PC-9 (cell line): ENCODE measurements around the gene VAPA. TPM values are rescaled to one million over a fixed set of nuclear protein-coding genes. Genes with fewer than 3 reads are reported as not detected.
A peak's percentile ranks its signal among the peaks of the same experiment; 100 is the strongest.

Experiments
- BruUV-seq: library from RNA; stranded (reverse); fragments of 400-500 nt; replicated peaks from 2 replicates; lab custom pipeline; 2021; lab: Mats Ljungman, UMichigan
- CTCF ChIA-PET: fragments of 300-600 bp; sonication (Branson Sonifier 250); formaldehyde crosslinking; loops from one replicate; lab custom pipeline; 2022; ENCODE audit warnings: antibody characterized with exemption; lab: Charles Lee
- POLR2A ChIA-PET: fragments of 300-600 bp; sonication (Branson Sonifier 250); formaldehyde crosslinking; loops from one replicate; lab custom pipeline; 2022; ENCODE audit warnings: antibody characterized with exemption; ENCODE audit not compliant: unreplicated experiment; lab: Charles Lee
- DNase-seq, 2 experiments: peaks; one replicate each; pipeline versions ENCODE4 v3.0.0 to v3.0.0-alpha.2; 2015 to 2022; ENCODE audit warnings: mixed read lengths in 1 of 2
- H2AFZ ChIP-seq: fragments of 200-600 bp; sonication (generic); 2 replicates; pipeline ENCODE4 v1.8.1; 2017; ENCODE audit warnings: antibody characterized with exemption
- H3F3A ChIP-seq: fragments of 200-600 bp; sonication (generic); 2 replicates; pipeline ENCODE4 v1.8.1; 2017; ENCODE audit warnings: antibody characterized with exemption, mild to moderate bottlenecking, low read depth; ENCODE audit not compliant: insufficient read depth
- H3K27ac ChIP-seq: fragments of 200-600 bp; sonication (generic); 2 replicates; pipeline ENCODE4 v1.6.1; 2016; ENCODE audit warnings: mixed run types
- H3K27me3 ChIP-seq: fragments of 200-600 bp; sonication (generic); 2 replicates; pipeline ENCODE4 v1.6.1; 2016; ENCODE audit warnings: low read depth, mixed run types; ENCODE audit not compliant: insufficient read depth
- H3K36me3 ChIP-seq: fragments of 200-600 bp; sonication (generic); 2 replicates; pipeline ENCODE4 v1.6.1; 2016; ENCODE audit warnings: low read depth, mixed run types
- H3K4me1 ChIP-seq: fragments of 200-600 bp; sonication (generic); replicated peaks from 2 replicates; pipeline ENCODE4 v1.6.1; 2016; ENCODE audit warnings: mixed run types; ENCODE audit not compliant: insufficient read depth
- H3K4me2 ChIP-seq: fragments of 200-600 bp; sonication (generic); 2 replicates; pipeline ENCODE4 v1.6.1; 2017; ENCODE audit warnings: mixed run types
- H3K4me3 ChIP-seq: fragments of 200-600 bp; sonication (generic); 2 replicates; pipeline ENCODE4 v1.6.1; 2016; ENCODE audit warnings: mixed run types
- H3K79me2 ChIP-seq: fragments of 200-600 bp; sonication (generic); 2 replicates; pipeline ENCODE4 v1.6.1; 2017; ENCODE audit warnings: low read depth, mixed run types
- H3K9me2 ChIP-seq: fragments of 200-600 bp; sonication (generic); 2 replicates; pipeline ENCODE4 v1.8.1; 2017; ENCODE audit warnings: mild to moderate bottlenecking; ENCODE audit not compliant: insufficient read depth
- H3K9me3 ChIP-seq: fragments of 200-600 bp; sonication (generic); 2 replicates; pipeline ENCODE4 v1.8.1; 2016; ENCODE audit warnings: low read depth; ENCODE audit not compliant: insufficient read depth
- H4K20me1 ChIP-seq: fragments of 200-600 bp; sonication (generic); 2 replicates; pipeline ENCODE4 v1.8.1; 2017; ENCODE audit not compliant: insufficient read depth
- CTCF ChIP-seq: fragments of 200-600 bp; sonication (generic); conservative IDR thresholded peaks from 2 replicates; pipeline ENCODE4 v1.6.1; 2017; ENCODE audit warnings: mixed run types, antibody characterized with exemption, mild to moderate bottlenecking, moderate library complexity
- EZH2 ChIP-seq: fragments of 200-600 bp; sonication (generic); IDR thresholded peaks from 2 replicates; pipeline ENCODE4 v1.8.0; 2017; ENCODE audit warnings: antibody characterized with exemption, low read depth
- intact Hi-C: fragments of 100-400 bp; cut with micrococcal nuclease; formaldehyde crosslinking; loops from one replicate; pipeline ENCODE4 v1.10.0; 2022; ENCODE audit not compliant: unreplicated experiment
- total RNA-seq: library from RNA; stranded (reverse); gene quantifications from 2 replicates; pipeline ENCODE4 v1.2.3, GENCODE V29; 2021

Gene VAPA
- total RNA-seq, 1 experiment from 2014 or later: 340 TPM

GRCh38 chr18:9874728-9875127, 39.1 kb upstream of the VAPA start:
- no peaks in the 10 kb centered on the region for H3K27me3 ChIP-seq
- no peak overlapping the region for H3K4me3 ChIP-seq
- no peaks in the 10 kb centered on the region for H4K20me1 ChIP-seq
- peaks cover 41% of the 10 kb centered on the region for H3F3A ChIP-seq
- H3K9me2 ChIP-seq: no peaks in the 10 kb centered on the region
- H3K36me3 ChIP-seq: no peaks in the 10 kb centered on the region
- peaks cover 51% of the 10 kb centered on the region for H3K4me1 ChIP-seq
- no peak overlapping the region for H3K4me2 ChIP-seq
- H3K79me2 ChIP-seq: no peaks in the 10 kb centered on the region
- no peak overlapping the region for H2AFZ ChIP-seq
- ChIA-PET CTCF (no interaction called here), POLR2A (no interaction called here)
- TF ChIP-seq CTCF (no peak), EZH2 (no peak)
- no peak for DNase-seq
- BruUV-seq: no TSS peak
- H3K9me3 ChIP-seq: no peaks in the 10 kb centered on the region
- H3K27ac ChIP-seq: no peak overlapping the region
- intact Hi-C loops: no loop called here

- Histone ChIP-seq H3K36me3 (no peaks in the 10 kb centered on the region), H3K27ac (peak overlapping the region; percentile 97), H4K20me1 (no peaks in the 10 kb centered on the region), H3K4me2 (peak overlapping the region; percentile 76), H3K9me2 (no peaks in the 10 kb centered on the region), H3K4me1 (peaks cover 36% of the 10 kb centered on the region), H3F3A (peaks cover 30% of the 10 kb centered on the region), H3K27me3 (no peaks in the 10 kb centered on the region), H3K9me3 (no peaks in the 10 kb centered on the region), H3K4me3 (peak overlapping the region; percentile 52; the same call in 1 of the 2 replicates), H3K79me2 (no peaks in the 10 kb centered on the region), H2AFZ (peak overlapping the region; percentile 9; the same call in 1 of the 2 replicates)
- TF ChIP-seq CTCF (no peak), EZH2 (no peak)
- POLR2A ChIA-PET: interaction anchor here (0.7 to 1.4 kb wide), 3 partner anchors 22 to 133 kb away, joined by 3 to 33 read pairs (median 10); no protein-coding TSS in a partner anchor
- CTCF ChIA-PET: no interaction called here
- TSS peak; percentile 96 for BruUV-seq
- no peak for DNase-seq
- intact Hi-C loops: loop anchor here (1.0 to 2.0 kb wide), 2 partner anchors 52 to 97 kb away; no protein-coding TSS in a partner anchor
Observed at GRCh38 chr18:9876212-9876866, 37.5 kb upstream of the VAPA start.

GRCh38 chr18:9876867-9877654, 36.8 kb upstream of the VAPA start:
- no TSS peak for BruUV-seq
- TF ChIP-seq CTCF (no peak), EZH2 (no peak)
- peak overlapping the region; percentile 52 for H3K4me3 ChIP-seq
- no peaks in the 10 kb centered on the region for H3K79me2 ChIP-seq
- peak; percentile 57 to 96 for DNase-seq
- no peaks in the 10 kb centered on the region for H4K20me1 ChIP-seq
- CTCF ChIA-PET: no interaction called here
- no peaks in the 10 kb centered on the region for H3K9me3 ChIP-seq
- peak overlapping the region; percentile 82 for H2AFZ ChIP-seq
- POLR2A ChIA-PET: interaction anchor here (0.5 to 1.4 kb wide), 6 partner anchors 22 to 1976 kb away, joined by 3 to 33 read pairs (median 6); no protein-coding TSS in a partner anchor
- H3K27me3 ChIP-seq: no peaks in the 10 kb centered on the region
- intact Hi-C loops: loop anchor here (1.0 to 2.0 kb wide), 6 partner anchors 9 to 134 kb away; no protein-coding TSS in a partner anchor
- H3K4me2 ChIP-seq: peak overlapping the region; percentile 76
- H3K9me2 ChIP-seq: no peaks in the 10 kb centered on the region
- H3K36me3 ChIP-seq: no peaks in the 10 kb centered on the region
- peaks cover 30% of the 10 kb centered on the region for H3F3A ChIP-seq
- peaks cover 34% of the 10 kb centered on the region for H3K4me1 ChIP-seq
- peak overlapping the region; percentile 97 for H3K27ac ChIP-seq
